ENCODE data around the gene CBR3.

GRCh38 chr21:36135391-36136102 lies 668 bp downstream of the CBR3 start:
- TF ChIP-seq POLR2A (IDR thresholded peaks at IDR 0.05) (no peak), CTCF (IDR thresholded peaks at IDR 0.05) (no peak)
